Breast epithelium (tissue), 4 donors: Measurements from ENCODE around the gene KCMF1. TPM values are rescaled to one million over a fixed set of nuclear protein-coding genes. Genes with fewer than 3 reads are reported as not detected.

Experiments
- DNase-seq, 2 donors: peaks; one replicate each; pipeline ENCODE4 v3.0.0-alpha.2; 2019; ENCODE audit warnings: low spot score in 2 of 2
- H3K27ac ChIP-seq, 2 donors: fragments of 200-600 bp; sonication (generic) in 1 of 2; one replicate each; pipeline ENCODE4 v1.5.1; 2016 to 2019; ENCODE audit warnings: mild to moderate bottlenecking in 1 of 2
- H3K27me3 ChIP-seq, 2 donors: fragments of 200-600 bp; sonication (generic) in 1 of 2; one replicate each; pipeline versions ENCODE4 v1.5.1 to v1.6.0; 2017 to 2019; ENCODE audit warnings: control low read depth in 1 of 2, mild to moderate bottlenecking in 1 of 2
- H3K36me3 ChIP-seq: fragments of 200-600 bp; one replicate; pipeline ENCODE4 v1.5.1; 2019
- H3K4me1 ChIP-seq, 2 donors: fragments of 200-600 bp; sonication (generic); one replicate each; pipeline ENCODE4 v1.5.1; 2016 to 2019; ENCODE audit warnings: control low read depth in 1 of 2
- H3K4me3 ChIP-seq, 3 donors: fragments of 200-600 bp; sonication (generic); 1 replicate in 2 of 3; 2 replicates in 1 of 3; pipeline ENCODE4 v1.5.1; 2016 to 2019; ENCODE audit warnings: mild to moderate bottlenecking in 3 of 3, moderate library complexity in 2 of 3
- H3K9me3 ChIP-seq, 2 donors: fragments of 200-600 bp; sonication (generic) in 1 of 2; one replicate each; pipeline ENCODE4 v1.5.1; 2016 to 2019; ENCODE audit warnings: control low read depth in 1 of 2
- POLR2A ChIP-seq: fragments of 450-650 bp; IDR thresholded peaks from one replicate; pipeline ENCODE4 v1.6.1; 2016; ENCODE audit warnings: antibody characterized with exemption, mild to moderate bottlenecking, moderate library complexity
- POLR2AphosphoS5 ChIP-seq, 3 donors: sonication (generic); formaldehyde crosslinking; IDR thresholded peaks; one replicate each; pipeline ENCODE4 v1.6.1; 2017; ENCODE audit warnings: antibody characterized with exemption in 3 of 3
- intact Hi-C: fragments of 100-400 bp; cut with DNase I; formaldehyde crosslinking; loops from one replicate; pipeline ENCODE4 v1.15.1; 2023; ENCODE audit warnings: low total_unique reads
- total RNA-seq, 3 donors: library from RNA; depleted of rRNA; stranded (reverse); fragments of >200 nt; gene quantifications; one replicate each; pipeline ENCODE4 v1.1.0, GENCODE V29; 2016
- TF ChIP-seq, protein P1 (sequence below), 3 donors: fragments of 450-650 bp; IDR thresholded peaks; one replicate each; pipeline ENCODE4 v1.5.1; 2016 to 2017; ENCODE audit warnings: antibody characterized with exemption in 3 of 3, mild to moderate bottlenecking in 3 of 3, moderate library complexity in 3 of 3

The KCMF1 gene
- total RNA-seq, 3 donors from 2014 or later: 35.7 to 68.6 (median 49.3) TPM

DNA sequence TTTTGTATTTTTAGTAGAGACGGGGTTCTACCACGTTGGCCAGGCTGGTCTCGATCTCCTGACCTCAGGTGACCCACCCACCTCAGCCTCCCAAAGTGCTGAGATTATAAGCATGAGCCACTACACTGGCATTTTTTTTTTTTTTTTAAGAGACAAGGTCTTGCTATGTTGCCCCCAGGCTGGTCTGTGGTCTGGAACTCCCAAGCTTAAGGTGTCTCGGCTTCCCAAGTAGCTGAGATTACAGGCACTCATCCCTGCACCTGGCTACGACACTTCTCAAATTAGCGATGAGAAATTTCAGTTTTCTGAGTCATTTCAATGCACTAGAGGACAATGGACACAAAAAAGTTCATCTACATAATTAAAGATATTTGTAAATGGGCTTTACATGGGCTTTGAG lies 125.7 kb downstream of the KCMF1 start:
- TF ChIP-seq POLR2A (no peak), POLR2AphosphoS5 (IDR thresholded peaks at IDR 0.05) (no peak)
- TF ChIP-seq, protein P1, sequence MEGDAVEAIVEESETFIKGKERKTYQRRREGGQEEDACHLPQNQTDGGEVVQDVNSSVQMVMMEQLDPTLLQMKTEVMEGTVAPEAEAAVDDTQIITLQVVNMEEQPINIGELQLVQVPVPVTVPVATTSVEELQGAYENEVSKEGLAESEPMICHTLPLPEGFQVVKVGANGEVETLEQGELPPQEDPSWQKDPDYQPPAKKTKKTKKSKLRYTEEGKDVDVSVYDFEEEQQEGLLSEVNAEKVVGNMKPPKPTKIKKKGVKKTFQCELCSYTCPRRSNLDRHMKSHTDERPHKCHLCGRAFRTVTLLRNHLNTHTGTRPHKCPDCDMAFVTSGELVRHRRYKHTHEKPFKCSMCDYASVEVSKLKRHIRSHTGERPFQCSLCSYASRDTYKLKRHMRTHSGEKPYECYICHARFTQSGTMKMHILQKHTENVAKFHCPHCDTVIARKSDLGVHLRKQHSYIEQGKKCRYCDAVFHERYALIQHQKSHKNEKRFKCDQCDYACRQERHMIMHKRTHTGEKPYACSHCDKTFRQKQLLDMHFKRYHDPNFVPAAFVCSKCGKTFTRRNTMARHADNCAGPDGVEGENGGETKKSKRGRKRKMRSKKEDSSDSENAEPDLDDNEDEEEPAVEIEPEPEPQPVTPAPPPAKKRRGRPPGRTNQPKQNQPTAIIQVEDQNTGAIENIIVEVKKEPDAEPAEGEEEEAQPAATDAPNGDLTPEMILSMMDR (IDR thresholded peaks at IDR 0.05): no peak
- no peaks in the 10 kb centered on the region for H3K4me1 ChIP-seq
- H3K27ac ChIP-seq: no peak overlapping the region
- intact Hi-C loops: no loop called here
- H3K4me3 ChIP-seq: no peak overlapping the region
- no peaks in the 10 kb centered on the region for H3K36me3 ChIP-seq
- no peaks in the 10 kb centered on the region for H3K9me3 ChIP-seq
- H3K27me3 ChIP-seq: no peaks in the 10 kb centered on the region
- no peak for DNase-seq

DNA sequence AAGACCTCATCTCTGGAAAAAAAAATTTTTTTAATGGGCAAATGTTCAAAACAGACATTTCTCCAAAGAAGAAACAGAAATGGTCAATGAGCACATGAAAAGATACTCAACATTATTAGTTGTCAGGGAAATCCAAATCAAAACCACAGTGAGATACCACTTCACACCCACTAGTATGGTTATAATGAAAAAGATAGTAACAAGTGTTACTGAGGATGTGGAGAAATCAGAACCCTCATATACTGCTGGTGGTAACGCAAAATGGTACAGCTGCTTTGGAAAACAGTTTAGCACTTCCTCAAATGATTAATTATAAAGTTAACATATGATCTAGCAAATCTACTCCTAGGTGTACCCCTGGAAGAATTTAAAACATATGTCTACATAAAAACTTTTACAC lies 133.3 kb downstream of the KCMF1 start:
- intact Hi-C loops: no loop called here
- TF ChIP-seq POLR2A (no peak), POLR2AphosphoS5 (IDR thresholded peaks at IDR 0.05) (no peak)
- TF ChIP-seq, protein P1 (IDR thresholded peaks at IDR 0.05): no peak

DNA sequence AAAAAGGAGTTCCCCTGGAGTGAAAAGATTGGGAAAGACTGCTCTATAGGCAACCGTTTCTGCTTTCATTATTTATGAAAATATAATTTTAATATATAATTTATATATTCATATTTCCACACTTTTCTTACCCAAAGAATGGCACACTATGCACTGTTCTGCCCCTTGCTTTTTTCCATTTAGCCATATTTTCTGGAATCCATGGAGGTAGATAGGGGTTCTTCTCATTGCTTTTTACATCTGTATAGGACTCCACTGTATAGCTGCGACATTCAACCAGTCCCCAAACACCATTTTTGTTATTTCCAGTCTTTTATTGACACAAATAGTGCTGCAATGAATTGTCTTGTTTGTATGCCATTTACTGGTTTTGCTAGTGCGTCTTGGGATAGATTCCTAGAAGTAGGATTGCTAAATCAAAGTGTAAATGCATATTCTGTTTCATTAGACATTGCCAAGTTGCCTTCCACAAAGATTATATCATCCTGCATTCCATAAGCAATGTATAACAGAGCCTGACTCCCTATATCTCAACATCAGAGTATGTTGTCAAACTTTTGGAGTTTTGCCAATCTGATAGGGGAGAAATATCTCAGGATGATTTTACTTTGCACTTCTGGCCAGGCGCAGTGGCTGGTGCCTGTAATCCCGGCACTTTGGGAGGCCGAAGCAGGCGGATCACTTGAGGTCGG lies 135.7 kb downstream of the KCMF1 start:
- Histone ChIP-seq H3K9me3 (no peaks in the 10 kb centered on the region), H3K27ac (no peak overlapping the region), H3K27me3 (no peaks in the 10 kb centered on the region), H3K36me3 (no peaks in the 10 kb centered on the region), H3K4me1 (no peaks in the 10 kb centered on the region), H3K4me3 (no peak overlapping the region)
- DNase-seq: no peak
- intact Hi-C loops: no loop called here
- TF ChIP-seq POLR2AphosphoS5 (IDR thresholded peaks at IDR 0.05): no peak
- no peak for TF ChIP-seq POLR2A
- TF ChIP-seq, protein P1 (IDR thresholded peaks at IDR 0.05): no peak

More for the DNA sequence above, 133.3 kb downstream of the KCMF1 start:
- Histone ChIP-seq H3K4me3 (no peak overlapping the region), H3K27me3 (no peaks in the 10 kb centered on the region), H3K9me3 (no peaks in the 10 kb centered on the region), H3K4me1 (no peaks in the 10 kb centered on the region), H3K27ac (no peak overlapping the region), H3K36me3 (no peaks in the 10 kb centered on the region)
- no peak for DNase-seq

Other genes with a start within 250 kb of the KCMF1 start
- gene TRABD2A, start 90.1 kb upstream of the KCMF1 start, total RNA-seq: 1 to 10 TPM; 2.2 to 7.4 (median 5.6) TPM
- gene TMSB10, start 65.5 kb upstream of the KCMF1 start, total RNA-seq: 1,000 to 10,000 TPM; 1,918 to 5,529 (median 3,700) TPM
- gene TCF7L1, start 162.2 kb downstream of the KCMF1 start, total RNA-seq: 1 to 10 TPM; 3.4 to 6.9 (median 5.9) TPM